ENCODE measurements around the gene ATP11A. TPM values are rescaled to one million over a fixed set of nuclear protein-coding genes. Genes with fewer than 3 reads are reported as not detected.

ATP11A gene
- total and polyA plus RNA-seq, 9 of the 15 experiments (the other 6 are each of a cell fraction or from before 2014, with no cell fraction given) = 0.38 to 34.2 (median 4.2) TPM

- no peak for TF ChIP-seq ATF2 (CRISPR knock-in tag; IDR thresholded peaks at IDR 0.05)
- TF ChIP-seq E2F5 (CRISPR knock-in tag; IDR thresholded peaks at IDR 0.05) = no peak
- TF ChIP-seq EP300 (IDR thresholded peaks at IDR 0.05; ENCODE audit: low read length) = peak; percentile 19; the same call in 1 of the 2 replicates
- peak; percentile 65 for TF ChIP-seq ZNF316 (IDR thresholded peaks at IDR 0.05)
- TF ChIP-seq MAFK (IDR thresholded peaks at IDR 0.05; ENCODE audit: low read length) = peak; percentile 60
- TF ChIP-seq CEBPB (tag; IDR thresholded peaks at IDR 0.05) = peak; percentile 55
- TF ChIP-seq TSC22D4 (tag; IDR thresholded peaks at IDR 0.05) = no peak
- peak; percentile 83 for TF ChIP-seq CREM (IDR thresholded peaks at IDR 0.05; ENCODE audit: low read depth)
- TF ChIP-seq RNF219 (CRISPR knock-in tag; IDR thresholded peaks at IDR 0.05) = no peak
- no peak for TF ChIP-seq RBFOX2 (IDR thresholded peaks at IDR 0.05; ENCODE audit: low read depth, low read length)
- TF ChIP-seq ZNF146 (CRISPR knock-in tag; IDR thresholded peaks at IDR 0.05; ENCODE audit: unreplicated experiment) = no peak
- peak; percentile 18; the same call in 1 of the 2 replicates for TF ChIP-seq SPI1 (IDR thresholded peaks at IDR 0.05; ENCODE audit: borderline replicate concordance, low read depth, low read length)
- TF ChIP-seq CEBPG (CRISPR knock-in tag; IDR thresholded peaks at IDR 0.05) = no peak
- peak in 1 of 2 experiments; percentile 50; a peak in 1 of 4 replicates for TF ChIP-seq CEBPG (tag; conservative IDR thresholded peaks at IDR 0.05 in 1 of 2, IDR thresholded peaks at IDR 0.05 in 1 of 2)
- no peak for TF ChIP-seq ZNF644 (tag; IDR thresholded peaks at IDR 0.05; ENCODE audit: low read depth)
- TF ChIP-seq ZBTB11 (CRISPR knock-in tag; IDR thresholded peaks at IDR 0.05) = peak in 1 of 3 experiments; percentile 38; a peak in 1 of 6 replicates
- TF ChIP-seq ETV1 (tag; conservative IDR thresholded peaks at IDR 0.05; ENCODE audit: low read depth) = peak; percentile 57
- no peak for TF ChIP-seq LARP7 (IDR thresholded peaks at IDR 0.05)
- TF ChIP-seq NR2C2 (CRISPR knock-in tag; IDR thresholded peaks at IDR 0.05) = no peak
- TF ChIP-seq NR2C2 (tag; IDR thresholded peaks at IDR 0.05) = no peak
- no peak for TF ChIP-seq HNRNPH1 (optimal IDR thresholded peaks at IDR 0.05; ENCODE audit: low read depth, low read length)
- no peak for TF ChIP-seq MCM3 (IDR thresholded peaks at IDR 0.05)
Measured at GRCh38 chr13:112740502-112741131, 50.8 kb downstream of the ATP11A start (continued).
